Stomach (tissue), 8 donors: ENCODE data around the gene PDLIM7. TPM values are rescaled to one million over a fixed set of nuclear protein-coding genes. Genes with fewer than 3 reads are reported as not detected.

Experiments used
- polyA plus RNA-seq, 3 donors: library from polyadenylated mRNA; stranded (reverse); fragments of 200-250 nt; gene quantifications; one replicate each; pipeline ENCODE4 v1.2.3, GENCODE V29; 2013
- total RNA-seq, 5 donors: library from RNA; depleted of rRNA; stranded (reverse); fragments of >200 nt; gene quantifications; one replicate each; pipeline versions ENCODE4 v1.1.0 to v1.2.3, GENCODE V29; 2014 to 2016
- donor health status: healthy with polysubstance abuse.
- donor health status: Bipolar disorder and iron deficiency.
- donor health status: healthy.

The PDLIM7 gene
- total and polyA plus RNA-seq, 8 donors: 14.6 to 142 (median 86.8) TPM

Other genes starting within 250 kb of the PDLIM7 start
- 10 to 100 TPM in 4 of 5 donors, 1 to 10 TPM in 1; 1.8 to 87.2 (median 12.3) TPM for gene RAB24, start 193.9 kb downstream of the PDLIM7 start, total RNA-seq
- 10 to 100 TPM; 31.5 to 65.3 (median 33.7) TPM for gene RAB24, start 193.9 kb downstream of the PDLIM7 start, polyA plus RNA-seq
- 100 to 1,000 TPM in 3 of 5 donors, 10 to 100 TPM in 2; 82.4 to 201 (median 127) TPM for gene PRELID1, start 193.8 kb downstream of the PDLIM7 start, total RNA-seq
- 100 to 1,000 TPM; 140 to 177 (median 171) TPM for gene PRELID1, start 193.8 kb downstream of the PDLIM7 start, polyA plus RNA-seq
- 10 to 100 TPM in 4 of 5 donors, 1 to 10 TPM in 1; 6.8 to 86.9 (median 25.0) TPM for gene MXD3, start 185.7 kb downstream of the PDLIM7 start, total RNA-seq
- 10 to 100 TPM in 2 of 3 donors, 1 to 10 TPM in 1; 7.6 to 17.8 (median 15.0) TPM for gene MXD3, start 185.7 kb downstream of the PDLIM7 start, polyA plus RNA-seq
- 100 to 1,000 TPM in 3 of 5 donors, 10 to 100 TPM in 2; 73.5 to 621 (median 187) TPM for gene LMAN2, start 145.9 kb downstream of the PDLIM7 start, total RNA-seq
- gene LMAN2, start 145.9 kb downstream of the PDLIM7 start, polyA plus RNA-seq: 100 to 1,000 TPM in 1 of 3 donors, 10 to 100 TPM in 2; 92.9 to 135 (median 98.0) TPM
- gene RGS14, start 139.7 kb downstream of the PDLIM7 start, total RNA-seq: 100 to 1,000 TPM in 1 of 5 donors, 10 to 100 TPM in 1, 1 to 10 TPM in 2, not detected in 1; 4.2 to 100 (median 12.5) TPM
- 10 to 100 TPM; 19.0 to 34.3 (median 26.9) TPM for gene RGS14, start 139.7 kb downstream of the PDLIM7 start, polyA plus RNA-seq
- gene SLC34A1, start 113.2 kb downstream of the PDLIM7 start, total RNA-seq: not detected
- gene SLC34A1, start 113.2 kb downstream of the PDLIM7 start, polyA plus RNA-seq: under 1 TPM in 1 of 3 donors, not detected in 2; 0.10 TPM
- gene PFN3, start 96.9 kb downstream of the PDLIM7 start, total RNA-seq: not detected
- not detected for gene PFN3, start 96.9 kb downstream of the PDLIM7 start, polyA plus RNA-seq
- gene F12, start 88.0 kb downstream of the PDLIM7 start, total RNA-seq: 10 to 100 TPM in 2 of 5 donors, not detected in 3; 52.4 to 68.3 TPM
- gene F12, start 88.0 kb downstream of the PDLIM7 start, polyA plus RNA-seq: 10 to 100 TPM in 1 of 3 donors, under 1 TPM in 1, not detected in 1; 0.50 to 13.6 TPM
- gene GRK6, start 70.9 kb downstream of the PDLIM7 start, total RNA-seq: 10 to 100 TPM in 4 of 5 donors, 1 to 10 TPM in 1; 1.8 to 91.2 (median 19.1) TPM
- 10 to 100 TPM; 14.6 to 20.2 (median 16.2) TPM for gene GRK6, start 70.9 kb downstream of the PDLIM7 start, polyA plus RNA-seq
- under 1 TPM in 1 of 5 donors, not detected in 4; 0.73 TPM for gene PRR7, start 50.8 kb downstream of the PDLIM7 start, total RNA-seq
- 1 to 10 TPM in 2 of 3 donors, under 1 TPM in 1; 0.61 to 3.7 (median 1.5) TPM for gene PRR7, start 50.8 kb downstream of the PDLIM7 start, polyA plus RNA-seq
- 10 to 100 TPM; 15.2 to 78.1 (median 53.3) TPM for gene DBN1, start 24.0 kb downstream of the PDLIM7 start, total RNA-seq
- 10 to 100 TPM; 14.7 to 31.3 (median 22.7) TPM for gene DBN1, start 24.0 kb downstream of the PDLIM7 start, polyA plus RNA-seq
- gene DOK3, start 12.2 kb upstream of the PDLIM7 start, total RNA-seq: 10 to 100 TPM in 1 of 5 donors, 1 to 10 TPM in 2, under 1 TPM in 1, not detected in 1; 0.43 to 31.2 (median 3.9) TPM
- gene DOK3, start 12.2 kb upstream of the PDLIM7 start, polyA plus RNA-seq: 1 to 10 TPM; 2.4 to 6.0 (median 4.9) TPM
- gene DDX41, start 19.4 kb upstream of the PDLIM7 start, total RNA-seq: 100 to 1,000 TPM in 3 of 5 donors, 10 to 100 TPM in 2; 54.9 to 263 (median 128) TPM
- 10 to 100 TPM; 65.3 to 72.9 (median 71.0) TPM for gene DDX41, start 19.4 kb upstream of the PDLIM7 start, polyA plus RNA-seq
- 100 to 1,000 TPM in 3 of 5 donors, 10 to 100 TPM in 2; 40.4 to 316 (median 143) TPM for gene FAM193B, start 57.0 kb upstream of the PDLIM7 start, total RNA-seq
- 100 to 1,000 TPM; 106 to 140 (median 136) TPM for gene FAM193B, start 57.0 kb upstream of the PDLIM7 start, polyA plus RNA-seq
- 100 to 1,000 TPM in 1 of 5 donors, 10 to 100 TPM in 3, 1 to 10 TPM in 1; 9.3 to 107 (median 85.3) TPM for gene TMED9, start 94.6 kb upstream of the PDLIM7 start, total RNA-seq
- 100 to 1,000 TPM in 1 of 3 donors, 10 to 100 TPM in 2; 39.9 to 115 (median 99.8) TPM for gene TMED9, start 94.6 kb upstream of the PDLIM7 start, polyA plus RNA-seq
- 10 to 100 TPM in 3 of 5 donors, 1 to 10 TPM in 2; 3.5 to 29.0 (median 11.6) TPM for gene B4GALT7, start 102.5 kb upstream of the PDLIM7 start, total RNA-seq
- 10 to 100 TPM; 14.2 to 23.3 (median 22.6) TPM for gene B4GALT7, start 102.5 kb upstream of the PDLIM7 start, polyA plus RNA-seq